Activated CD8-positive, alpha-beta memory T cell treated with anti-CD3 and anti-CD28 coated beads for 24 hours (primary cell): ENCODE data around the gene AUTS2.

ENCODE experiments used
- DNase-seq: peaks from one replicate; pipeline ENCODE4 v3.0.0-alpha.2; 2020

Gene AUTS2

DNA sequence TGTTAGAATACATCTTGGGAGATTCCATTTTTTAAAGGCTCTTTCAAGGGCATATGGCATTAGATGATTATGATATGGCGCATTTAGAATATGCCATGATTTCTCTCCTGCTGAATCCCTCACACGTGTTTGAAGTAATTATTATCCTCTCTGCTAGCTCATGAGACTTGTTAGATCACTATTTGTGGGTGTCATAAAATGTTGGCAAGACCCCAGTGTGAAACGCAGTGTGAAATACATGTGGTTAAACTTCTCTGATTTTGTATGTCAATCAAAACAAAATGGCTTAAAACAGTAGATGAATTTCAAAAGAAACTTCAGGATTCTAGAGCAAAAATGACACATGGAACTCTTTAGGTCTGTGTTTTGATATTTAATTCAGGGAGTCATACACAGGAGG lies 560.8 kb downstream of the AUTS2 start:
- DNase-seq, result no peak

- no peak for DNase-seq
Measured at GRCh38 chr7:70165477-70166170, 567.3 kb downstream of the AUTS2 start.

DNA sequence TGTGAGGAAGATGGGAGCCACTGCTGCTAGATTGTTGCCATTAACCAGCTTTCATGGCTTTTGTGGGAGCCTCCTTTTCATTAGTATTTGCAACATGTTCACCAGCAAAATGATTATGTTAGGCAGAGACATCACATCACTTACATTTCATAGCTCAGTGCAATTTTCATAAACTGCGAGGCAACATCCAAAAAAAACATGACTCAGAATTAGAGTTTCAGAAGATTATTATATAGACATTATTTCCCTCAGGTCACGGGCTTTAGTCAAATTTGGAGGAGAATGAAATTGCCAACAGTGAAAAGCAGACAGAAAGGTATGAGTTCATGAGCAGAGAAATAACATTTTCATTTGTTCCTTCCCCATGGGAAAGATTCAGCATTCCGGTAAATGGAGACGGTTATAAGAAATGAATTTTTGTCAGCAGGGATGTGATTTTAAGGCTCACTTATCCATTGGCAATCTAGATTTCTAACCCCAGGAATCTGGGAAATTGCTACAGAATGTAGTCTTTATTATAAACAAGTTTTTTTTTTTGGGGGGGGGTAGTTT lies 573.2 kb downstream of the AUTS2 start:
- DNase-seq, result no peak

- DNase-seq, result no peak
Measured at GRCh38 chr7:70177166-70177565, 578.9 kb downstream of the AUTS2 start.

GRCh38 chr7:70178211-70178610 lies 579.9 kb downstream of the AUTS2 start:
- DNase-seq, result no peak

DNA sequence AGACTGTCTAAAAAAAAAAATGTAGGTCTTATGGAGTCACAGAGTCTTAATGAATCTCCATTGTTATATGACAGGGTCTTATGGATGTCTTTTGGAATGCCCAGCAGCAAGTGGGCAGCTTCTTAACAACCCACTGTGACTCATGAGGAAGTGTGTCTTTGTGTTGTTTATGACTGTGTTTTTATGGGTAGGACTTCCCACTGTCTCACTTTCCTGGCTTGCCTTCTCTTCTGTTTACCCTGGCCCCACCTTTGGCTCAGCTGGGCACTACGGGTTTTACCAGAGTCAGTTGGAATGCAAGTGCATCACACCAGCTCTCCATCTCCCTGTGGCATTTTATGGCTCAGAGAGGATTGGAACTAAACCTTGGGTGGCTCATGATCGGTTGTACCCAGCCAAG lies 580.5 kb downstream of the AUTS2 start:
- no peak for DNase-seq

DNA sequence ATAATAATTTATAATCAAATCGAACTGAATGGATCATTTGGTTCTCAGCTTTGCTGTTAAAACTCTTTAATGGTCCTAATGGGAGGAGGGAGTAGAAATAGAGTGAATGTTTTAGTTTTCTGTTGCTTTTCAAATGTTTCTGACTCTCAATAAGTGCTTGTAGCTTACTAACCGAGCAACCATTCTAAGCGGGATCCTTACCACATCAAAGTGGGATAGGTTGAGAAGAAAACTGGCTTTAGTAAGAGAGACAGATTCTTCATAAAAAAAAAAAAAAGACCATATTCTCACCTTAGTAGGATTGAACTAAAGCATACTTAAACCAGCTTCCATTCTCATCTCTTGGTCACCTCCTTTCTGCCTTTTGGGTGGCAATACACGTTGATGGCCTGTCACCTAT lies 584.2 kb downstream of the AUTS2 start:
- DNase-seq, result no peak

DNA sequence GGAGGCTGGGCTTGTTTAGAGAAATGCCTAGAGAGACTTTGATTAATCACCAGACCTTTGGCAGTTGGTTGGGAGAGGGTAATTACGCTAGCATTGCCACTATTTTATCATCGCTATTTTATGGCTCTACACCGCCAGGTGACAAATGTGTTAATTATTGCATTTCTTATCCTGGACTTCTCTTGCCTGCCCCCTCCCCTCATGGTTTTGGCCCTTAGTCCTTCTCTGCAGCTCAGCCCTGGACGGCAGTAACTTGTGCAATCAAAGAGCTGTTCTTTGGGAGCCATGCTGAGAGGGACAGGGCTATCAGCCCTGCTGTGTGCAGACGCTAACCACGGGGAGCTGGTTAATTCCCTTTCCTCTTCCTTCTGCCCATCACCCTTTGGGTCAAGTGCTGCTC lies 585.0 kb downstream of the AUTS2 start:
- DNase-seq, result no peak

- no peak for DNase-seq
Measured at GRCh38 chr7:70188901-70189650, 590.8 kb downstream of the AUTS2 start.

- no peak for DNase-seq
Measured at GRCh38 chr7:70189776-70190175, 591.5 kb downstream of the AUTS2 start.

DNA sequence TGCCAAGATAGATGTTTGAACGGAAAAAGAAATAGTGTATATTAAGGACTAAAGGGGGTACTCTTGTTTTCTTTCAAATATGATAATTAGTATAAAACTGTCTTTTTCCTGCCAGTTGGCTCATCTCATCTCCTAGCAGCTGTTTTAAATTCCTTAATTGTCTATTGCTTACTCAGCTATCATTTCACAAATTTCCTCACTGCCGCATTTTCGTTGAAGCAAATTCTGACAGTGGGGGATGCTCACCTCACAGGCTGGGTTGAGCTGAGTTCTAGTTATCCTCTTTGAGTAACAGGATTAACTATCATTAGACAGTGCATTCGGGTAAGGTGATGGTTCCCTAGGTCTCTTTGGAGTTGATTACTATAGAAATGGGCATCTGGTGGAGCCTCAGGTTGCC lies 592.0 kb downstream of the AUTS2 start:
- DNase-seq, result no peak

DNA sequence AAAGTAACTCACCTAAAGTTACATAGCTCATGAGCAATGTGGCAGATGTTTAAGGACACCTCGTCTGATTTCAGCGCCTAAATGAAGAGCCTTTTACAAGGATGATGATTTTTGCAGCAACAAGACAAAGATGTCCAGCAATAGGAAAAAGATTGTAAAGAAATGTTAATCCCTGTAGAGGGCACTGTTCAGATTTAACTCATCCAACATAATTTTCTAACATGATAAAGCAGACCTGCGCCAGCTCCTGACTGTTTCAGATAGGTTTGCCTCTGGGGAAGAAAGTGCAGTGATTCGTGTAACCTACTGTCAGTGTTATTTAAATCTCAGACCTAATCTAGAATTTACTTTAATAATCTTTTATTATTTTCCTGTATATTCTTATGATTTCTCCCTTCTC lies 595.2 kb downstream of the AUTS2 start:
- no peak for DNase-seq

GRCh38 chr7:70208236-70209063 lies 610.2 kb downstream of the AUTS2 start:
- no peak for DNase-seq

- DNase-seq, result no peak
Measured at GRCh38 chr7:70210200-70210935, 612.1 kb downstream of the AUTS2 start.

DNA sequence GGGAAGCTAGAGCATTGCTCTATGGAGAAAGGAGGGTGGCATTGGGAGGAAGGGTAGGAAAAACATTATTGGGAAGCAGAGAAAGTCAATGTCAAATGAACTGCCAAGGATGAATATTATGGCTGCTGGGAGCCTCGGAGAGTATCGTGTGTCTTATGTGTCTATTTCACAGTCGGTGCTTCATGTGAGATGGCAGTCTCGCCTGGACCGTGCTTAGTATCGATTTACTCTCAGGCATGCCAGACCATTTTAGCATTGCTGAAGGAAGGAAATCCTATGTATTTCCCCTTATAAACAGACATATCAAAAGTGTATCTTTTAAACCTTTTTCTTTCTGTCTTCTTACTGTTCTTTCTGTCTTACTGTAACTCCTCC lies 612.6 kb downstream of the AUTS2 start:
- DNase-seq, result no peak

DNA sequence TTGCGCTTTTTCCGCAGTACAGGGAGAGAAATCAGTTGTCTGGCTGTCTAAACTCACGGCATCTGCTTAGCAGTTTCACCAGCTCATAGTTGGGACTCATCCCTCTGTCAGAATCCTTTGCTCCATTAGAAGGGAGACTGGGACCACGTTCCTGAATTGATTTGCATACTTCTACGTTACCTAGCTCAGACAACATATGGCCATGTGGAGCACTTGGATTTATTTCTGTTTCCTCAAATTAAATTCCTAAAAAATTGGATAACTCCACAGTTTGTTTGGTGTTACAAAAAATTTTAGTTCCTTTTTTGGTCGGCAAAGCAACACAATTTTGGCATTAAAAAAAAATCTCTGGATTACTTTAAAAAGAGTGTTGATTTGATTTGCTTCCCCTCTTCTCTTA lies 614.0 kb downstream of the AUTS2 start:
- DNase-seq, result no peak

DNA sequence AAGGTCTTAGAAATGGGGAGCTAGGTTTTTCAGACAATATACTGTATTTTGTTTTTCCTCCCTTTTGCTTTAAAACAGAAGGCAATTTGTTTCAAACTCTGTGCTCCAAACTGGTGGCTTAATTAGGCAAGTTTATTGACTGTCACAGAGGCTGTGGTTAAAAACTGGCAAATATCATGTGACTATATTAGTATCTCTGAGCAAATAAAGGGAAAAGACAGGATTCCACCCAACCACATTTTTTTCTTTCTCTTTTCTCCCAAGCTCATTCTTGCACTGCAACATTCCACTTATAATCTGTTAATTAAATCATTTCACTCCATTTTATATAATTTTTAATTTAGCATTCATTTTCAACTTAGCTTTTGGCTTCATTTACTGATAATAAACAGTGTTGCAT lies 615.8 kb downstream of the AUTS2 start:
- no peak for DNase-seq

GRCh38 chr7:70215491-70215890 lies 617.2 kb downstream of the AUTS2 start:
- DNase-seq, result no peak

GRCh38 chr7:70217571-70217970 lies 619.3 kb downstream of the AUTS2 start:
- no peak for DNase-seq

GRCh38 chr7:70218006-70218405 lies 619.7 kb downstream of the AUTS2 start:
- DNase-seq, result no peak

- DNase-seq, result no peak
Measured at GRCh38 chr7:70219061-70219460, 620.8 kb downstream of the AUTS2 start.

DNA sequence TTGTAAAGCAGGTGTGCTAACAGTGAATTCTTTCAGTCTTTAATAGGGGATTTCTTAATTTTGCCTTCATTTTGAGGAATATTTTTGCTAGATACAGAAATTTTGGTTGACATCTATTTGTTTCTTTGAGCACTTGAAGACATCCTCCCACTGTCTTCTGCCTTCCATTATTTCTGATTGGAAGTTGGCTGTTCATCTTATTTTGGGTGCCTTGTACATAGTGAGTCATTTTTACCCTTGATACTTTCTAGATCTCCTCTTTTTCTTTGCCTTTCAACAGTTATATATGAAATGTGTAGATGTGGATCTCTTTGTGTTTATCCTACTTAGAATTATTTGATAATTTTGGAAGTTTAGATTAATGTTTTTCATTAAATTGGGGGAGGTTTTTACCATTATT lies 631.0 kb downstream of the AUTS2 start:
- no peak for DNase-seq

GRCh38 chr7:70230761-70231160 lies 632.5 kb downstream of the AUTS2 start:
- DNase-seq, result no peak
